ENCODE measurements around the gene ZRANB3. TPM values are rescaled to one million over a fixed set of nuclear protein-coding genes. Genes with fewer than 3 reads are reported as not detected.

Gene ZRANB3
- total and polyA plus RNA-seq, 8 donors: 0.87 to 16.3 (median 2.6) TPM

DNA sequence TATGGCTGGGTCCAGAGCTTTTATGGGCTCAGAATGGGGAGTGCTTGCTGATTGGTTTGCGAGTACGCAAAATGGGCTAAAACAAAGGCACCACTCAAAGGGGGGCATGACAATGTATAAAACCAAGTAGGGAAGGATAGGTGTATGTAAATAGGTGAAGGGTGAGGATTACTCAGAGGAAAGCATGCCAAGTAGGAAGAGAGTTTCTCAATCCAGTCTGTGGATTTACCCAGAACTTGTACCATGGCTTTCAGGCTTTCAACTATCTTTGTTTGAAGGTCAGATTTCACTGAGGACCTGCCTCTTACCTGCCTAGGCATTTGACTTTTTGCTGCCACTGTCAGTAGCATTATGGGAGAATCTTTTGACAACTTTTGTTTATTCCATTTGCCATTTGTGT is 386.7 kb downstream of the ZRANB3 start:
- intact Hi-C loops (cut with DNase I; ENCODE audit: low total_unique reads): no loop called here
- no peaks in the 10 kb centered on the region for H3K27me3 ChIP-seq
- 96 to 100% (median 99%) methylated on average over 2 of the region's 2 CpGs for WGBS, 5 donors
- no peak overlapping the region for H3K4me3 ChIP-seq
- H3K36me3 ChIP-seq: peaks cover 0 to 53% (median 44%) of the 10 kb centered on the region in 4 donors
- H3K9me3 ChIP-seq: peaks cover 0 to 14% (median 4%) of the 10 kb centered on the region in 4 donors
- TF ChIP-seq POLR2A (IDR thresholded peaks at IDR 0.05) (no peak), POLR2AphosphoS5 (IDR thresholded peaks at IDR 0.05) (no peak), EP300 (IDR thresholded peaks at IDR 0.05) (no peak)
- TF ChIP-seq, protein P1, sequence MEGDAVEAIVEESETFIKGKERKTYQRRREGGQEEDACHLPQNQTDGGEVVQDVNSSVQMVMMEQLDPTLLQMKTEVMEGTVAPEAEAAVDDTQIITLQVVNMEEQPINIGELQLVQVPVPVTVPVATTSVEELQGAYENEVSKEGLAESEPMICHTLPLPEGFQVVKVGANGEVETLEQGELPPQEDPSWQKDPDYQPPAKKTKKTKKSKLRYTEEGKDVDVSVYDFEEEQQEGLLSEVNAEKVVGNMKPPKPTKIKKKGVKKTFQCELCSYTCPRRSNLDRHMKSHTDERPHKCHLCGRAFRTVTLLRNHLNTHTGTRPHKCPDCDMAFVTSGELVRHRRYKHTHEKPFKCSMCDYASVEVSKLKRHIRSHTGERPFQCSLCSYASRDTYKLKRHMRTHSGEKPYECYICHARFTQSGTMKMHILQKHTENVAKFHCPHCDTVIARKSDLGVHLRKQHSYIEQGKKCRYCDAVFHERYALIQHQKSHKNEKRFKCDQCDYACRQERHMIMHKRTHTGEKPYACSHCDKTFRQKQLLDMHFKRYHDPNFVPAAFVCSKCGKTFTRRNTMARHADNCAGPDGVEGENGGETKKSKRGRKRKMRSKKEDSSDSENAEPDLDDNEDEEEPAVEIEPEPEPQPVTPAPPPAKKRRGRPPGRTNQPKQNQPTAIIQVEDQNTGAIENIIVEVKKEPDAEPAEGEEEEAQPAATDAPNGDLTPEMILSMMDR (IDR thresholded peaks at IDR 0.05): no peak
- H3K4me1 ChIP-seq: no peaks in the 10 kb centered on the region
- DNase-seq: no peak
- H3K27ac ChIP-seq: no peak overlapping the region

DNA sequence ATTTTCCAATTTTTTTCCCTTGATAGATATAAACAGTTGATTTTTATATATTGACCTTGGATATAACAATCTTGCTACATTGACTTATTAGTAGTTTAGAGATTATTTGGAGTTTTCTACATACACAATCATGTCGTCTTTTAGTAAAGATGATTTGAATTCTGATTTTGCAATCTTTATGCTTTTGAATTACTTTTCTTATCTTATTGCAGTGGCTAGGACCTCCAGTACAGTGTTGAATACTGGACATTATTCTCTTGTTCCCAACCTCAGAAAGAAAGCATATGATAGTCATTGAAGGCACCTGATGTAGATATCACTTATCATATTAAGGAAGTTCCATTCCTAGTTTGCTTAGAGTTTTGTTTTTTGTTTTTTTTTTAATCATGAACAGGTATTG is 388.7 kb downstream of the ZRANB3 start:
- H3K27me3 ChIP-seq: no peaks in the 10 kb centered on the region
- peaks cover 0 to 72% (median 64%) of the 10 kb centered on the region in 4 donors for H3K36me3 ChIP-seq
- H3K9me3 ChIP-seq: peaks cover 0 to 14% (median 4%) of the 10 kb centered on the region in 4 donors
- TF ChIP-seq POLR2AphosphoS5 (IDR thresholded peaks at IDR 0.05): no peak
- intact Hi-C loops (cut with DNase I; ENCODE audit: low total_unique reads): no loop called here
- no peak overlapping the region for H3K27ac ChIP-seq
- H3K4me1 ChIP-seq: no peaks in the 10 kb centered on the region
- no peak for DNase-seq
- WGBS, 5 donors: 97 to 100% (median 98%) methylated on average over 1 of the region's 1 CpG
- H3K4me3 ChIP-seq: no peak overlapping the region

DNA sequence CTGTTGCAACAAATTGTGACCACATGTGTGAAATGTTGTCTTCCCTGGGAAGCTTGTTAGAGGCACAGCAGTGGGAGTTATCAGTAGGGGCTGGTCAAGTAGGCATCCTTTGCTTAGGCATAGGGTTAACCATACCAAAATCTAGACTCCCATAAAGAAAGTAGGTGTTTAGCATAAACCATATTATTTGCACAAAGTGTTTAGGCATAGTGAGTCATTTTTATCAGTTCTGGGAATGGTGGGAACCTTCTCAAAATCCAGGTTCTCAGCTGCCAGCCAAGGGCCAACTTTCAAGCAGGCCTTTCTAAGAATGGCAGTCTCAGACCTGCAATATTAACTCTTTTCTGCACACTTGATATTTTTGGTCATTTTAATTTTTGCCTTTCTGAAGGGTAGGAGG is 390.4 kb downstream of the ZRANB3 start:
- Histone ChIP-seq H3K27ac (no peak overlapping the region), H3K36me3 (peaks cover 5 to 84% (median 81%) of the 10 kb centered on the region in 4 donors), H3K9me3 (peaks cover 0 to 14% (median 4%) of the 10 kb centered on the region in 4 donors), H3K27me3 (no peaks in the 10 kb centered on the region), H3K4me1 (no peaks in the 10 kb centered on the region), H3K4me3 (no peak overlapping the region)
- TF ChIP-seq EP300 (IDR thresholded peaks at IDR 0.05) (no peak), POLR2AphosphoS5 (IDR thresholded peaks at IDR 0.05) (no peak), POLR2A (IDR thresholded peaks at IDR 0.05) (no peak)
- TF ChIP-seq, protein P1 (IDR thresholded peaks at IDR 0.05): no peak
- intact Hi-C loops (cut with DNase I; ENCODE audit: low total_unique reads): no loop called here
- DNase-seq: no peak

DNA sequence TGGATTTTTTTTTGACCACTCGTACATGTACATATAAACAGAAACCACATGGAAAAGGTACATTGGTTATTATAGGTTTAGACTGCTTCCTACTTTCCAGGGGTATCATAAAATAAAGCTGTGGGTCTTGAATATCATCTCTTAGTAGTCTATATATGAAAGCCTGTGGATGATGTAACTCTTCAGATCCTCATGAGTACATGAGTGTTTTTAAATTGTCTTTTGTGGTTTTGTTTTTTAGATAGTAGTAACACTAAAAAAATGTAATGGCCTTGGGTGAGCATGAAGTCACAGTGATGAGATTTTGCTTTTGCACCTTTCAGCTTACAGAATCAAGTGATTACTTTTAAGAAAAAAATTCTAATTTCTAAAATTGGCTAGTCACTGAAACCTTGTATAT is 398.7 kb downstream of the ZRANB3 start:
- no peaks in the 10 kb centered on the region for H3K4me1 ChIP-seq
- H3K27me3 ChIP-seq: no peaks in the 10 kb centered on the region
- intact Hi-C loops (cut with DNase I; ENCODE audit: low total_unique reads): no loop called here
- no peak overlapping the region for H3K4me3 ChIP-seq
- H3K27ac ChIP-seq: no peak overlapping the region
- WGBS, 5 donors: 84 to 94% (median 88%) methylated on average over 1 of the region's 1 CpG
- TF ChIP-seq POLR2AphosphoS5 (IDR thresholded peaks at IDR 0.05): no peak
- no peak for TF ChIP-seq EP300 (IDR thresholded peaks at IDR 0.05)
- TF ChIP-seq, protein P1 (IDR thresholded peaks at IDR 0.05): no peak
- no peak for TF ChIP-seq POLR2A (IDR thresholded peaks at IDR 0.05)
- peaks cover 28 to 97% (median 89%) of the 10 kb centered on the region in 4 donors for H3K36me3 ChIP-seq
- H3K9me3 ChIP-seq: no peaks in the 10 kb centered on the region
- no peak for DNase-seq

DNA sequence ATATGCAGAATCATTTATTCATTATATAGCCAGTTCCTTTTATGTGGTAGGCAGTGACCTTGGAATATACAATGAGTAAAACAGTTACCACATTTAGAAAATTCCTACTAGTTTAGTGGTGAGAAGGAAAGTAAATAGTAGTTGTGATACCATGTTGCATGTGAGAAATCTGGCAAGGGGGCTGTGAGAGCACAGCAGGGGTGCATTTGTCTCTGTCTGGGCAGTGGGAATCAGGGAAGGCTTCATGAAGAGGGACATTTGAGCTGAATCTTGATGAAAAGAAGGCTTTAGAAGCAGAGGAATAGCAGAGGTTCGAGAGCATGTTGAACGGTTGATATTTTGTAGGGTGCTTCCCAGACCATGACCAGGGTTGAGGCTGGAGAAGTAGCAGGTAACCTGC is 400.3 kb downstream of the ZRANB3 start:
- TF ChIP-seq POLR2A (IDR thresholded peaks at IDR 0.05) (no peak), EP300 (IDR thresholded peaks at IDR 0.05) (no peak), POLR2AphosphoS5 (IDR thresholded peaks at IDR 0.05) (no peak)
- TF ChIP-seq, protein P1 (IDR thresholded peaks at IDR 0.05): no peak
- Histone ChIP-seq H3K4me1 (no peaks in the 10 kb centered on the region), H3K4me3 (no peak overlapping the region)

More for the DNA sequence above, 400.3 kb downstream of the ZRANB3 start:
- Histone ChIP-seq H3K27ac (no peak overlapping the region), H3K27me3 (no peaks in the 10 kb centered on the region), H3K36me3 (peaks cover 35 to 97% (median 89%) of the 10 kb centered on the region in 4 donors), H3K9me3 (no peaks in the 10 kb centered on the region)
- intact Hi-C loops (cut with DNase I; ENCODE audit: low total_unique reads): no loop called here
- WGBS, 5 donors: 88 to 99% (median 95%) methylated on average over 2 of the region's 2 CpGs
- DNase-seq: no peak
